Ovary (tissue), 9 donors: ENCODE data around the gene ROR2. TPM values are rescaled to one million over a fixed set of nuclear protein-coding genes. Genes with fewer than 3 reads are reported as not detected.

Source experiments
- DNase-seq, 5 donors: peaks; one replicate each; pipeline ENCODE4 v3.0.0-alpha.2; 2019 to 2020
- H3K27ac ChIP-seq, 2 donors: fragments of 200-600 bp; one replicate each; pipeline versions ENCODE4 v1.5.1 to v1.8.0; 2019 to 2022
- H3K27me3 ChIP-seq: fragments of 200-600 bp; one replicate; pipeline ENCODE4 v1.8.0; 2022
- H3K36me3 ChIP-seq: fragments of 200-600 bp; sonication (generic); one replicate; pipeline ENCODE4 v1.5.1; 2019
- H3K4me1 ChIP-seq: one replicate; pipeline ENCODE4 v1.8.1; 2013; ENCODE audit warnings: mild to moderate bottlenecking, moderate library complexity; ENCODE audit not compliant: insufficient read depth
- H3K4me3 ChIP-seq: fragments of 200-600 bp; sonication (generic); one replicate; pipeline ENCODE4 v1.5.1; 2017
- H3K9me3 ChIP-seq, 2 donors: fragments of 200-600 bp in 1 of 2; sonication (generic) in 1 of 2; one replicate each; pipeline versions ENCODE4 v1.5.1 to v1.8.1; 2013 to 2019; ENCODE audit warnings: mild to moderate bottlenecking in 1 of 2, moderate library complexity in 1 of 2
- CTCF ChIP-seq, 3 donors: fragments of 450-650 bp in 2 of 3; fragments of 200-600 bp in 1 of 3; IDR thresholded peaks; one replicate each; pipeline versions ENCODE4 v1.5.1 to v1.8.0; 2016 to 2022; ENCODE audit warnings: antibody characterized with exemption in 3 of 3, mild to moderate bottlenecking in 1 of 3
- EP300 ChIP-seq: sonication (generic); formaldehyde crosslinking; IDR thresholded peaks from one replicate; pipeline ENCODE4 v1.6.1; 2017; ENCODE audit warnings: antibody characterized with exemption
- POLR2A ChIP-seq: fragments of 450-650 bp; IDR thresholded peaks from one replicate; pipeline ENCODE4 v1.6.1; 2017; ENCODE audit warnings: antibody characterized with exemption, mild to moderate bottlenecking, moderate library complexity
- WGBS, 3 donors: extraction: QIAGEN DNeasy Blood & Tissue Kit in 1 of 3; methylation state at CpG; one replicate each; pipeline versions ENCODE4 v1.1.5 to v1.1.7; 2013 to 2017; 5-methylcytosine and 5-hydroxymethylcytosine counted together
- intact Hi-C, 4 donors: fragments of 100-400 bp; cut with DNase I; formaldehyde crosslinking; loops; one replicate each; pipeline versions ENCODE4 v1.11.0 to v1.15.1; 2022 to 2023
- polyA plus RNA-seq, 2 donors: library from polyadenylated mRNA; stranded (reverse); fragments of 200-250 nt in 1 of 2; fragments of 350-450 nt in 1 of 2; fragmentation: Illumina TruSeq in 1 of 2; extraction: RNeasy Lipid Tissue Mini Kit (QIAGEN cat#74804) in 1 of 2; gene quantifications; one replicate each; pipeline ENCODE4 v1.2.3, GENCODE V29; 2013 to 2014
- total RNA-seq, 7 donors: library from RNA; depleted of rRNA in 2 of 7; stranded (reverse); fragments of >200 nt in 2 of 7; fragmentation: NEBNext Ultra II Directional in 3 of 7; extraction: Animal tissue kit (Norgen Biotek cat#: 25700) in 3 of 7; gene quantifications; one replicate each; pipeline versions ENCODE4 v1.1.0 to v1.2.4, GENCODE V29; 2016 to 2023
- donor health status: DM: no; HTN: no; CAD: no; lungs with moderate emphysema.
- donor health status: DM: no; HTN: no; CAD: no.
- donor health status: Bipolar disorder and iron deficiency.
- donor health status: DM: yes; HTN: yes; CAD: no.
- donor health status: DM: no; HTN: no; CAD: no.
- donor health status: DM: yes; HTN: yes; CAD: no.

Gene ROR2
- total and polyA plus RNA-seq, 9 donors = 11.4 to 35.5 (median 27.7) TPM

- H3K4me1 ChIP-seq = peaks cover 1% of the 10 kb centered on the region
- no peak for DNase-seq
- 73 to 87% (median 84%) methylated on average over 6 of the region's 6 CpGs for WGBS, 3 donors
- no peak overlapping the region for H3K27ac ChIP-seq
- no peak overlapping the region for H3K4me3 ChIP-seq
- no peaks in the 10 kb centered on the region for H3K36me3 ChIP-seq
- intact Hi-C loops = no loop called here
- TF ChIP-seq CTCF (IDR thresholded peaks at IDR 0.05) (no peak), EP300 (no peak), POLR2A (no peak)
- no peaks in the 10 kb centered on the region for H3K9me3 ChIP-seq
- no peaks in the 10 kb centered on the region for H3K27me3 ChIP-seq
These were observed 255.8 kb downstream of the ROR2 start for GRCh38 chr9:91694081-91694870.

GRCh38 chr9:91693226-91693625, 256.8 kb downstream of the ROR2 start:
- DNase-seq = no peak
- intact Hi-C loops = no loop called here
- TF ChIP-seq CTCF (IDR thresholded peaks at IDR 0.05) (no peak), POLR2A (no peak), EP300 (no peak)

DNA sequence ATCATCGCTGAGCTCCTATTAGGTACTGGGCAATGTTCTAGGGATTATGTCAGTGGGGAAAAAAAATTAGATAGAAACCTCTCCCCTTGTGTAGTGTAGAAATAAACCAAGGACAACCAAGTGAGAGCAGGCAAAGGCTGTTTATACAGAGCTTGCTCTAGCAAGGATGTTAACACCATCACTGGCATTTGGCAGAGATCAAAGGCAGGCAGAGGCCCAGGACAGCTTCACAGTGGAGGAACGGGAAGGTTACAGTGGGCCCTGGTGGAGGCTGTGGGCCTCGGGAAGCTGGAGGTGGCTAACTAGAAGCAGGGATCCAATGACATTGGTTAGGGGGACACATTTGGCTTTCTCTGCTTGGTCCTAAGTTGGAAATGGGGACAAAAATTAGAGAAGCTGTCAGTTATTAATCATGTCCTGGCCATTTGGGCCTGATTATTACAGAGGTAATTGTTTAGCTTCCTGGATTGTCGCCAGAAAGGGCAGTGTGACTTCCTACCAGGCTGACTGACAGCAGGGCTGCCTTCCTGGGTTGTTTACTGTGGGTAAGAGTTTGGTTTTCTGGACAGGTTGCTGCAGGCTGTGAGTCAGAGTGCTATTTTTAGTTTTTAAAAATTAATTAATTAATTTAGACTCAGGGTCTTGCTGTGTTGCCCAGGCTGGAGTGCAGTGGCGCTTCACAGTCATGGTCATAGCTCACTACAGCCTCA, 259.3 kb downstream of the ROR2 start:
- TF ChIP-seq CTCF (IDR thresholded peaks at IDR 0.05) = no peak
- TF ChIP-seq EP300 = no peak
- TF ChIP-seq POLR2A = no peak
- intact Hi-C loops = no loop called here
- 64 to 74% (median 72%) methylated on average over 5 of the region's 5 CpGs for whole genome bisulfite sequencing, 3 donors
- Histone ChIP-seq H3K36me3 (no peaks in the 10 kb centered on the region), H3K27ac (no peak overlapping the region), H3K27me3 (no peaks in the 10 kb centered on the region), H3K4me1 (no peaks in the 10 kb centered on the region), H3K4me3 (no peak overlapping the region), H3K9me3 (no peaks in the 10 kb centered on the region)
- no peak for DNase-seq

More at GRCh38 chr9:91693226-91693625, 256.8 kb downstream of the ROR2 start:
- no peaks in the 10 kb centered on the region for H3K36me3 ChIP-seq
- no peaks in the 10 kb centered on the region for H3K9me3 ChIP-seq
- no peak overlapping the region for H3K4me3 ChIP-seq
- peaks cover 1% of the 10 kb centered on the region for H3K4me1 ChIP-seq
- WGBS, 3 donors = 69 to 76% (median 71%) methylated on average over 7 of the region's 7 CpGs
- no peaks in the 10 kb centered on the region for H3K27me3 ChIP-seq
- H3K27ac ChIP-seq = no peak overlapping the region

DNA sequence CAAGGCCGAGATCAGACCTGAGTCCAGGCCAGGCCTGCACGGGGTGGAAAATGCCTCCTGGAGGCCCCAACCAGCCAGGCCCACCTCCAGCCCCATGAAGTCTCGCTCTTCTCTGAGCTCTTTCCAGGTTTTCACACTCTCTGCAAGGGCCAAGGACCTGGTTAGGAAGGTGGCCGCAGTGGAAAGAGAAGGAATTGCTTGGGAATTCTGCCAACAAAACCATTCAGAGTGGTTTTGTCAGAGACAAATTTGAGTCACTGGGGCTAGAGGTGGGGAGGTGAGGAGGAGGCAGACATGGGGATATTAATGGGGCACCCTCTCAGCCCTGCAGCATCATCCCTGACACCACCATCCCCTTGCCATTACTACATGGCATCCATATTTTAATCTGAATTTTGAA, 261.0 kb downstream of the ROR2 start:
- 69 to 84% (median 81%) methylated on average over 4 of the region's 4 CpGs for WGBS, 3 donors
- intact Hi-C loops = no loop called here

More for the DNA sequence above, 261.0 kb downstream of the ROR2 start:
- H3K27ac ChIP-seq = no peak overlapping the region
- no peaks in the 10 kb centered on the region for H3K4me1 ChIP-seq
- TF ChIP-seq CTCF (IDR thresholded peaks at IDR 0.05) (no peak), EP300 (no peak), POLR2A (no peak)
- no peaks in the 10 kb centered on the region for H3K27me3 ChIP-seq
- H3K36me3 ChIP-seq = no peaks in the 10 kb centered on the region
- no peak for DNase-seq
- no peak overlapping the region for H3K4me3 ChIP-seq
- H3K9me3 ChIP-seq = no peaks in the 10 kb centered on the region
